Measurements from ENCODE around the gene HTT-AS.
"Not testable (repeated sequence)": the region's sequence is repeated elsewhere in the genome, so short reads cannot be mapped to it uniquely, and the experiment has no call there.

Gene HTT-AS

DNA sequence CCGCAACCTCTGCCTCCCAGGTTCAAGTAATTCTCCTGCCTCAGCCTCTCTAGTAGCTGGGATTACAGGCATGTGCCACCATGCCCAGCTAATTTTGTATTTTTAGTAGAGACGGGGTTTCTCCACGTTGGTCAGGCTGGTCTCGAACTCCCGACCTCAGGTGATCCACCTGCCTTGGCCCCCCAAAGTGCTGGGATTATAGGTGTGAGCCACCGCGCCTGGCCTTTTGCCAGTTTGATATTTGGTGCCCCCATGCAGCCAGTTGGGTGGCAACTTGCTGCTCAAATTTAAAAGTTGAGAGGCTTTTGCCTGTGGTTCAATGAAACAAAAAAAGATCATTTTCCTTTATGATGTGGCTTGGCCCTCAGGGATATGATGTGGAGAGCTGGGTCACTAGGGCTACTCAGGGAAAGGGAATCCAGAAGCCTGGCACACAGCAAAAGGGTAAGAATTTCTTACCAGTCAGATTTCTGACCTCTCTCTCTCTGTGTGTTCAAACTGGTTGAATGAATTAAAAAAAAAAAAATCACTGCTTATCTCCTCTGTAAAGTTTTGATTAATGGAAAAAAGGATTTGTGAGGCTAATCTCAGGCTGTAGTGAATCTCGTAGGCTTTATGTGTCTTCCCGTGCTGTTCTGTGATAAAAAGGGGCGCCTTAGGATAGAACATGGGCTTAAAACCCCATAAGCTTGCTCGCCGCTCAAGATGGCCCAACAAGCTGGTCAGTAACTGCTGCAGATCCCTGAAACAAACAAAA, 23.0 kb downstream of the HTT-AS start:
- not testable (repeated sequence) for DNase-seq

DNA sequence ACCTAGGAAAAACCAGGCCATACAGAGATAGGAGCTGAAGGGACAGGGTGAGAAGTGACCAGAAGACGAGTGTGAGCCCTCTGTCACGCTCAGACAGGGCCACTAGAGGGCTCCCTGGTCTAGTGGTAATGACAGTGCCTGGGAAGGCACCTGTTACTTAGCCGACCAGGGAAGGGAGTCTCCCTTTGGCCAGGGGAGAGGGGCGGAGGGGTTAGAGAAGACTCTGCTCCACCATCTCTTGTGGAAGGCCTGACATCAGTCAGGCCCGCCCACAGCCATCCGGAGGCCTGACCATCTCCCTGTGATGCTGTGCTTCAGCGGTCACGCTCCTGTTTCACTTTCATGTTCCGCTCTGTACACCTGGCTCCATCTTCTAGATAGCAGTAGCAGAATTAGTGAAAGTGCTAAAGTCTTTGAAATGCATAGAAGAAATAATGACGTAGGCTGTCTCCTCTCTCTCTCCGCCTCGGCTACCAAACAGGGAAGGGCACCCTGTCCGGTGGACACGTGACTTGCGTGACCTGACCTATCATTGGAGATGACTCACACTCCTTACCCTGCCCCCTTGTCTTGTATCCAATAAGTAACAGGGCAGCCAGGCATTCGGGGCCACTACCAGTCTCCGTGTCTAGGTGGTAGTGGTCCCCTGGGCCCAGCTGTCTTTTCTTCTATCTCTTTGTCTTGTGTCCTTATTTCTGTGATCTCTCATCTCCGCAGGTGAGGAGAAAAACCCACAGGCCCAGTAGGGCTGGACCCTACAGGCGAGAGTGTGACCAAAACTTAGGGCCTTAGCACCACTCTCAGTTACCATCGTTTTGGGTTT, 26.7 kb downstream of the HTT-AS start:
- no peak for DNase-seq

- DNase-seq, result no peak
Measured at GRCh38 chr4:3046623-3047022, 27.7 kb downstream of the HTT-AS start.

GRCh38 chr4:3046162-3046561, 28.2 kb downstream of the HTT-AS start:
- DNase-seq, result no peak

DNA sequence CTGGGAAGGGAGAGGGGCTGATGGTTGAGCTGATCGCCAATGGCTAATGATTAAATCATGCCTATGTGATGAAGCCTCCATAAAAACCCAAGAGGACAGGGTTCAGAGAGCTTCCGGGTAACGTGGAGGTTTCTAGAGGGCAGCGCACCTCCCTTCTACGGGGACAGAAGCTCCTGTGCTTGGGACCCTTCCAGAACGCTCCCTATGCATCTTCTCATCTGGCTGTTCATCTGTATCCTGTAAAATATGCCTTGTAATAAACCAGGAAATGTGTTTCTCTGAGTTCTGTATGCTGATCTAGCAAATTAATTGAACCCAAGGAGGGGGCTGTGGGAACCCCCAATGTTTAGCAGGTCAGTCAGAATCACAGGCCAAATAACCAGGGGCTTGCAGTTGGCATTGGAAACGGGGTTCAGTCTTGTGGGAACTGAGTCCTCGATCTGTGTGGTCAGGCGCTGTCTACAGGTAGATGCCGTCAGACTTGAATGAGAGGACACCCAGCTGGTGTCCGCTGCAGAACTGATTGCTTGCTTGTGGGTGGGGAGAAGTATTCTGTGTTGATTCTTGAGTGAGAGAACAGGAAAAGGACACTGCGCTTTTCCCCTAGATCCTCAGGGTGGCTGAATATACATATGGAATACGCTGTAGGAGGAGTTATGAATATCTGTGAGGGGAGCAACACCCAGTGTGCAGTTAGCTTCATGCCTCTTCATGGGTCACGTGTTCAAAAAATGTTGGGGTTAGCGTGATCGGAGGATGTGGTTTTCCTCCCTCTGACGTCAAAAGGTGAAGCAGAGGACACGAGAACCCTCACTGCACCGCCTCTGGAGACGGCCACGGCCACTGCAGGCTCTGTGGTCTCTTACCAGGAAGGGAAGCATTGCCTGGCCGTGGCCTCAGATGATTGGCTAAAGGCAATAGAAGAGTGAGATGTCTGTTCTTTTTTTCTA, 29.2 kb downstream of the HTT-AS start:
- DNase-seq, result no peak

DNA sequence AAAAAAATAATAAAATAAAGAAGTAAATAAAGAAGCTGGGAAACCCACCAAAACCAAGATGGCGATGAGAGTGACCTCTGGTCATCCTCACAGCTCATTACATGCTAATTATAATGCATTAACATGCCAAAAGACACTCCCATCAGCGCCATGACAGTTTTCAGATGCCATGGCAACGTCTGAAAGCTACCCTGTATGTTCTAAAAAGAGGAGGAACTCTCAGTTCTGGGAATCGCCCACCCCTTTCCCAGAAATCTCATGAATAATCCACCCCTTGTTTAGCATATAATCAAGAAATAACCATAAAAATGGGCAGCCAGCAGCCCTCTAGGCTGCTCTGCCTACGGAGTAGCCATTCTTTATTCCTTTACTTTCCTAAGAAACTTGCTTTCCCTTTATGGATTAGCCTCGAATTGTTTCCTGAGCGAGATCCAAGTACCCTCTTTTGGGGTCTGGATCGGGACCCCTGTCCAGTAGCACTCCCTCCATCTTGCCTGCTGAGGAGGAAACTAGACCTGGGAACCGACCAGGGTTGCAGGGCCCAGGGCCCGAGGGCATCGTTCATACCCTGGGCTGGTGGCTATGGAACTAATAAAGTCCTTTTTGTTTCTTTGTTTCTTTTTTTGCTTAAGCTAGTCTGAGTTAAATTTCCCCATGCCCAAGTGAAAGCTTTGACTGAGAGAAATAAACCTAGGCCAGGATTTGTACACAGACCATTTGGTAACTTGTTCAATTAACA, 30.9 kb downstream of the HTT-AS start:
- DNase-seq, result no peak

- no peak for DNase-seq
Measured at GRCh38 chr4:3042226-3042625, 32.1 kb downstream of the HTT-AS start.

GRCh38 chr4:3041192-3042142, 32.9 kb downstream of the HTT-AS start:
- DNase-seq, result no peak

- no peak for DNase-seq
Measured at GRCh38 chr4:3040452-3041191, 33.7 kb downstream of the HTT-AS start.

- no peak for DNase-seq
Measured at GRCh38 chr4:3039706-3040366, 34.5 kb downstream of the HTT-AS start.

GRCh38 chr4:3037957-3038461, 36.3 kb downstream of the HTT-AS start:
- DNase-seq, result no peak

GRCh38 chr4:3036131-3036952, 38.0 kb downstream of the HTT-AS start:
- no peak for DNase-seq

DNA sequence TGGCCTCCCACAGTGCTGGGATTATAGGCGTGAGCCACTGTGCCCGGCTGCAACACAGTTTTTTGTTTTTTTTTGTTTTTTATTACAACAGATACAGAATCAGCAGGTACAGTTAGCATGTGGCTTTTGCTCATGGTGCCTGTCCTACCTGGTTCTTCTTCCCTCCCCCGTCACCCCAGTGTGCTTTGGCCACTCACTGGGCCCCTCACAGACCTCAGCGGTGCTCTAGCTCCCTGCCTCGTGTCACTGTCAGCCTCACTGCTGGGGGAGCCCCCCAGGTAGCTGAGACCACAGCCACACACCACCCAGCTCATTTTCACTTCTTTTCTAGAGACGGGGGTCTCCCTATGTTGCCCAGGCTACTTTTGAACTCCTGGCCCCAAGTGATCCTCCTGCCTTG, 38.7 kb downstream of the HTT-AS start:
- no peak for DNase-seq

GRCh38 chr4:3035249-3035648, 39.1 kb downstream of the HTT-AS start:
- no peak for DNase-seq

DNA sequence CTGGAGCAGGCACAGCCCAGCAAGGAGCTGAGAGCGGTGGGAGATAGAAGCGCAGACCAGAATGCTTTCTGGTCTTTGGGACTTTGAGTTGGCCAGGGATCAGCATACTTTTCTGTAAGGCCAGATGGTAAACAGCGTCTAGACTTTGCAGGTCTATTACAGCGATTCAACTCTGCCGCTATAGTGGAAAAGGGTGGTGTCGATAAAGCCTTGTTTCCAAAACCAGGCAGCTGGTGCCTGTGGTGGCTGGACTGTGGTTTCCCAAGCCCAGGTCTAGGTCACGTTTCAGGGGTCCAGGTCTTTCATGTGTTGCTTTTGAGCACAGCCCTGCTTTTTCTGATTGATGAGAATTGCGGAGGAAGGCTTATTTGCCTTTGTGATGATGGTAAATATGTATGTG, 40.1 kb downstream of the HTT-AS start:
- DNase-seq, result no peak

DNA sequence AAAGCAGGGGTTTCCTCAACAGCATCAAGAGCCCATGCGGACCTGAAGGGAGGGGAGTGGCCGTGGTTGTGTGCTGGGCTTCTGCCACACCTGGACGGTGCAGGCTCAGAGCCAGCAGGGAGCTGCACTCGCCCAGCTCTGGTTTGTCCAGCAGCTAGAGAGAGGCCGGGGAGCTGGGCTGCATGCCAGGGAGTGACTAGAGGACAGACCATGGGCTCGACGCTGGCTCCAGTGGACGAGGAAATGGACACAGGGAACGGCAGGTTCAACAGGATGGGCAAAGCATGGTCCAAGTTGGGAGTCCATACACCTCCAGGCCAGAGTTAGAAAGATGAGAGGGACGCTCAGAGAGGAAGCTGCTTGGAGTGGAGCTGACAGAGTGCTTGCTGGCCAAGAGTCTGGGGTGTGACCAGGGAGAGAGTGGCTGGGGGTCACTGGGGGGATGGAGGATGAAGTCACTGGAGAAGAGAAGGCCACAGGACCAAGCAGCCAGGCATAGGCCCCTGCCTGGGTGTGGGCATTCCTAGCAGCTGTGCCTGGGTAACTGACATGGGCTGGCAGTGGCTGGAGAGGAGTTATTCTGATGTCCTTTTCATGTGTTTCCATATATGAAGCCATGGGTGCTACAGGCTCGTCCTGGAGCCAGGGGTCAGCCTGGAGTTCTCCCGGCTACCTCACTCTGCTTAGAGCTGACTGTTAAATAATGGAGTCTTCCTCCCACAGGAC, 42.8 kb downstream of the HTT-AS start:
- no peak for DNase-seq

DNA sequence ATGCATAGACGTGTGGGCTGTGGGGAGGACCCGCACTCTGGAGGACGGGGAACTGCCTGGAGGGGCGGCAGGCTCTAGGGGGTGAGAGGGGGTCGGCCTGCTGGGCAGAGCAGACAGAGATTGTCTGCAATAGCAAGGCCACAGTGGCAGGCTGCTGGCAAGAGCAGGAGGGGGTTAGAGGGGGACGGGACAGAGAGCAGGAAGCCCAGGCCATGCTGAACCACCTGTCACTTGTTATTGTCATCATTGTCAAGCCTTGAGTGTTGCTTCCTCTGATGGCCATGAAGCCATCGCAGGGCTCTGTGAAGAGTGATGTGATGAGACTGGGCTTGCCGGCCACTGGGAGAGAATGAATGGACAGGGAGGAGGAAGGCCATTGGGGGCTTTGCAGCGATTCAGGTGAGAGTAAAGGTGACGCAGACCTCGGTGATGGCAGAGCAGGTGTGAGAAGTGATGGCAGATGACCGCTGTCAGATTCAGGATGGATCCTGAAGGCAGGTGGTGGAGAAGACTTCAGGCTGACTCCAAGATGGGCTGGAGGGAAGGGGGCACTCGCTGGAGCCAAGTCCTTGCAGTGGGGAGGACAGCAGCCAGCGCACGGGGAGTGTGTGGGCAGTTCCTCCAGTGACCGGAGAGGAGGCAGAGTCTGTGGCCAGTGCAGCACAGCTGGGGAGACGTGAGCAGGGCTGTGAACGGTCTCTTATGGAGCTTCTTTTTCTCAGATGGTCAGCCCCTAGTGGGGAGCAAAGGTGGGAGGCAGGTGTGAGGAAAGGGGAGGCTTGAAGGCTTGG, 43.6 kb downstream of the HTT-AS start:
- DNase-seq, result no peak
